ENCODE measurements around the gene TEX264.

GRCh38 chr3:51692980-51693395 lies 21.9 kb downstream of the TEX264 start:
- TF ChIP-seq POLR2A (IDR thresholded peaks at IDR 0.05) (no peak), CTCF (IDR thresholded peaks at IDR 0.05) (no peak)
